ENCODE data around the gene KRT10. TPM values are rescaled to one million over a fixed set of nuclear protein-coding genes. Genes with fewer than 3 reads are reported as not detected.
"Not testable (repeated sequence)": the region's sequence is repeated elsewhere in the genome, so short reads cannot be mapped to it uniquely, and the experiment has no call there.

The KRT10 gene
- total RNA-seq, 1 donor from 2014 or later: 27.1 TPM

DNA sequence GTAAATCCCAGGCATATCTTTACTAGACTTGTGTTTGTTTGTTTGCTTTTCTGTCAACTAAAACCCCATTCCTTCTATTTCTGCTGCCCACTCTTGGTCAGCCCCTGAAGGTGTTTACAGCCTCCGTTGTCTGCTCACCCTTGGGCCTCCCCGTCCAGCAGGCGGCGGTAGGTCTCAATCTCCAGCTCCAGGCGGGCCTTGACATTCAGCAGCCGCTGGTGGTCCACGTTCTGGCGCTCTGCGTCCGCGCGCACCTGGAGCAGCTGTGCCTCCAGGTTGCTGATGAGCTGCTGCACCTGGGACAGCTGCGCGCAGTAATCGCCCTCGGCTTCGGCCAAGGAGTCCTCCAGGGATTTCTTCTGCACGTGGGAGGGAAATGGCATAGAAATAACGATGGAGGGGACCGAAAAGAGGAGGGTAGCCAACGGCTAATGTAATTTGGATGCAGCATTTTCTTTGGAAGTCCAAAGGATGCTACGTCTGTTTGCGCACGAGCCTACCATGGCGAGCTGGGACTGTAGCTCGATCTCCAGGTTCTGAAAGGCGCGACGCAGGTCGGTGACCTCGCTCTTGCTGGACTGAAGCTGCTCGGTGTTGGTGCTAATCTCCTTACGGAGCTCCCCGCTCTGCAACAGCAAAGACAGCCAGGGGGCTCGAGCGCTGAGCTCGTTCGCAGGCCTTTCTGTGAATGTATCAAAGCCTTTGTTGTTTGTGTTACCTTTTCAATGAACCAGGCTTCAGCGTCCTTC, 40.7 kb upstream of the KRT10 start:
- H3K36me3 Mint-ChIP-seq (ENCODE audit: unreplicated experiment): no peaks in the 10 kb centered on the region
- DNase-seq: peak; percentile 74
- peaks cover 6% of the 10 kb centered on the region for H3K27me3 Mint-ChIP-seq (ENCODE audit: unreplicated experiment)
- H3K27ac Mint-ChIP-seq (ENCODE audit: unreplicated experiment): no peak overlapping the region
- H3K9me3 Mint-ChIP-seq (ENCODE audit: unreplicated experiment): peaks cover 1% of the 10 kb centered on the region
- H3K4me3 Mint-ChIP-seq (ENCODE audit: unreplicated experiment): no peak overlapping the region
- no peaks in the 10 kb centered on the region for H3K4me1 Mint-ChIP-seq (ENCODE audit: low read depth, unreplicated experiment)
- peak; percentile 48 for TF ChIP-seq CTCF (IDR thresholded peaks at IDR 0.05; ENCODE audit: partially characterized antibody, unreplicated experiment)

DNA sequence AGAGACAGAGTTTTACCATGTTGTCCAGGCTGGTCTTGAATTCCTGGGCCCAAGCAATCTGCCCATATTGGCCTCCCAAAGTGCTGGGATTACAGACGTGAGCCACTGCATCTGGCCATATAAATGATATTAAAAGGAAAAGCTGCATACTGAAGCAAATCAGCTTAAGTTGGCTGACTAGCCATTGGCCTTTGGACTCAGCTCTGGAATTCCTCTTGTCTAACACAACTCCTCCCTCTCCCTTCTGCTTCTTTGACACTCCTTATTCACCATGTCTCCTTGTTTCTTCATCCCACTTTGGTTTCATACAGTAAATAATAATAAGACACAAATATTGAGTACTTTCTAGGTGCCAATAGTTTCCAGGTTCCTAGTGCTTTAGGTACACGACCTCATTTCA, 37.1 kb upstream of the KRT10 start:
- no peaks in the 10 kb centered on the region for H3K4me1 Mint-ChIP-seq (ENCODE audit: low read depth, unreplicated experiment)
- no peak overlapping the region for H3K4me3 Mint-ChIP-seq (ENCODE audit: unreplicated experiment)
- TF ChIP-seq CTCF (IDR thresholded peaks at IDR 0.05; ENCODE audit: partially characterized antibody, unreplicated experiment): no peak
- H3K36me3 Mint-ChIP-seq (ENCODE audit: unreplicated experiment): no peaks in the 10 kb centered on the region
- no peak overlapping the region for H3K27ac Mint-ChIP-seq (ENCODE audit: unreplicated experiment)
- peaks cover 1% of the 10 kb centered on the region for H3K9me3 Mint-ChIP-seq (ENCODE audit: unreplicated experiment)
- peaks cover 4% of the 10 kb centered on the region for H3K27me3 Mint-ChIP-seq (ENCODE audit: unreplicated experiment)
- DNase-seq: no peak

- H3K27me3 Mint-ChIP-seq (ENCODE audit: unreplicated experiment); H3K9me3 Mint-ChIP-seq (ENCODE audit: unreplicated experiment); DNase-seq; H3K27ac Mint-ChIP-seq (ENCODE audit: unreplicated experiment); H3K4me3 Mint-ChIP-seq (ENCODE audit: unreplicated experiment); H3K36me3 Mint-ChIP-seq (ENCODE audit: unreplicated experiment); H3K4me1 Mint-ChIP-seq (ENCODE audit: low read depth, unreplicated experiment): not testable (repeated sequence)
Observed at GRCh38 chr17:40858667-40859066, 36.3 kb upstream of the KRT10 start.

- Mint-ChIP-seq H3K4me3 (ENCODE audit: unreplicated experiment) (no peak overlapping the region), H3K27ac (ENCODE audit: unreplicated experiment) (no peak overlapping the region)
Observed at GRCh38 chr17:40857535-40857934, 35.1 kb upstream of the KRT10 start.

GRCh38 chr17:40854175-40854814, 31.9 kb upstream of the KRT10 start:
- no peaks in the 10 kb centered on the region for H3K9me3 Mint-ChIP-seq (ENCODE audit: unreplicated experiment)
- no peak for TF ChIP-seq CTCF (IDR thresholded peaks at IDR 0.05; ENCODE audit: partially characterized antibody, unreplicated experiment)
- DNase-seq: no peak
- peaks cover 2% of the 10 kb centered on the region for H3K27me3 Mint-ChIP-seq (ENCODE audit: unreplicated experiment)
- no peaks in the 10 kb centered on the region for H3K36me3 Mint-ChIP-seq (ENCODE audit: unreplicated experiment)
- no peaks in the 10 kb centered on the region for H3K4me1 Mint-ChIP-seq (ENCODE audit: low read depth, unreplicated experiment)
- H3K27ac Mint-ChIP-seq (ENCODE audit: unreplicated experiment): no peak overlapping the region
- H3K4me3 Mint-ChIP-seq (ENCODE audit: unreplicated experiment): no peak overlapping the region

More at GRCh38 chr17:40857535-40857934, 35.1 kb upstream of the KRT10 start:
- no peak for DNase-seq
- no peak for TF ChIP-seq CTCF (IDR thresholded peaks at IDR 0.05; ENCODE audit: partially characterized antibody, unreplicated experiment)
- H3K36me3 Mint-ChIP-seq (ENCODE audit: unreplicated experiment): no peaks in the 10 kb centered on the region
- no peaks in the 10 kb centered on the region for H3K4me1 Mint-ChIP-seq (ENCODE audit: low read depth, unreplicated experiment)
- H3K27me3 Mint-ChIP-seq (ENCODE audit: unreplicated experiment): peaks cover 2% of the 10 kb centered on the region
- no peaks in the 10 kb centered on the region for H3K9me3 Mint-ChIP-seq (ENCODE audit: unreplicated experiment)
